T1000 (cell line): ENCODE results near the gene SCNN1B.
"Not testable (repeated sequence)": the region's sequence is repeated elsewhere in the genome, so short reads cannot be mapped to it uniquely, and the experiment has no call there.

Source experiments
- DNase-seq: peaks from one replicate; lab custom pipeline; 2025; ENCODE audit warnings: mixed read lengths; lab: John Stamatoyannopoulos, UW

SCNN1B gene

DNA sequence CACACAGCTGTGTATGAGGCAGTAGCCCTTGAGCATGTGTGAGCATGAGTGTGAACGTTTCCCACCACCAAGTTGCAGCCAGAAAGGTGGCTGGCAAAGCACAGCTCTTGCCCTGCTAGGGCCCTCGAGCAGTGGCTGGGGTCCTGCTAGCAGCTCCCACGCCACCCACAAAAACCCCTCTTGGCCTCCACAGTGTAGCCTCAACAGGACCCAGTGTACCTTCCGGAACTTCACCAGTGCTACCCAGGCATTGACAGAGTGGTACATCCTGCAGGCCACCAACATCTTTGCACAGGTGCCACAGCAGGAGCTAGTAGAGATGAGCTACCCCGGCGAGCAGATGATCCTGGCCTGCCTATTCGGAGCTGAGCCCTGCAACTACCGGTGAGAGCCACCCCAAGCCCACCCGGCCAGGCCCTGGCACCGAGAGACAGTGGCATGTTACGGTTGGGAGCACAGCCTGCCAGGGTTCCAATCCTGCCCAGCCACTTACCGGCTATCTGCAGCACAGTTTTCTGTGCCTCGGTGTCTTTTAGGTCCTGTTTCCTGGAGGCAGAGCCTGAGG, 53.1 kb downstream of the SCNN1B start:
- DNase-seq: no peak

DNA sequence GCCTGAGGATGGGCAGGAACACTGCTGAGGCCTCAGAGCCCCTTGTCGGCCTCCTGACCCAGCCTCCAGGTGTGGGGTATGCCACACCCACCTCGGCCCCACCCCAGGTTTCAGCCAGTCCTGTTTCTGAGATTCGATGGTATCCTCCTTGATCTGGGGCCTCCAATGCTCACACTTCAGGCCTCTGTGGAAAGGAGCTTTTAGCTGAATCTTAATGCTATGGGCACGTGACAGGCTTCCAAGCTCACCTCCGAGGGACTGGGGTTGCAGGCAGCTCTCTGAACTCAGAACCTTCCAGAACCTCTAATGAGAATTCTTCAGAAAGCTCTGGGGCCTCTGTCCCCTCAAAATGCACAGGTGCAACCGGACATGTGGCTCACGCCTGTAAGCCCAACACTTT, 54.8 kb downstream of the SCNN1B start:
- no peak for DNase-seq

DNA sequence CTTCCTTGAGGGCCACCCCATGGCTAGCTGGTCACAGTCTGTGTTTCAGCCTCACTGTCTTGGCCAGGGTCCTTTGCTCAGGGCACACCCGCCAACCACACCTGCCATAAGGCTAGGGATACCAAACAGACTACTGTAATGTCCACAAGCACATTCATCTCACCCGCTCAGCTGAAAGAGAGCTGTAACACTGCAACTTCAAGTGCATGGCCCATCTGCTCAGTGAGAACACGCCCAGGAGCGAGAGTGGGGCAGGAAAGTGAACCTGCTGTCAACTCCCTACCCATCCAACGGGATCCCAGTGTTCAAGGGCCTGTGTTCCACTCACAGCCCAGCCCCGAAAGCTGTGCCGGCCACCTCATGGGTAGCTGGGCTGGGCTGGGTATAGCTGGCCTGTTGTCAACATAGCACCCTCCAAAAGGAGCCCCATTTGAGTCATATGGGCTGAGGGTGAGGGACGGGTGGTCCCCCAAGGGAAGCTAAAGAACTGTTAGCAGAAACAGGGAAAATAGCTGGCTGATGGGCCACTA, 55.7 kb downstream of the SCNN1B start:
- DNase-seq: no peak

DNA sequence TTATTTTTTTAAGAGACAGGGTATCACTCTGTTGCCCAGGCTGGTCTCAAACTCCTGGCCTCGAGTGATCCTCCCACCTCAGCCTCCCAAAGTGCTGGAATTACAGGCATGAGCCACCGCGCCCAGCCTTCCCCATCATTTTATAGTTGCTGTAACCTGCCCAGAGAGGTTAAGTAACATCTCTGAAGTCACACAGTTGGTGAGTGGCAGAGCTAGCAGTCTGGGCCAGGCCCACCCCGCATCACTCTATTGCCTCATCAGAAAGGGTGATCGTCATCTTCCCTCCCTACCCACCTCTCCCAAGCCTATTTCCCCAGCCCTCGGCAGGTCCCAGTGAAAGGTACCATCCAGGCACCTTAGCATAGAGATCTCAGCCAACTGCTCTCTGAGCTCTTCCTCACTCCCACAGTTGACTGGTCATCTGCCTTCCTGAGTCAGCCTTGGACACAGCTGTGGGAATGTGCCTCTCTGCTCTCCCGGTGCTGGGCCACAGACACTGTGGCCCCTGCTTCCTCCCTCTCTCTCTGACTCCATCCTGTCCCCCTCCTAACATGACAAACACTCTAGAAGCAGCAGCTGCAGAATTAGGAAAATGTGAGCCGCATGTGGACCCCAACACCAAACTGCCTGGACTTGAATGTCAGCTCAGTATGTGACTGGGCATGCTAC, 57.1 kb downstream of the SCNN1B start:
- DNase-seq: no peak

DNA sequence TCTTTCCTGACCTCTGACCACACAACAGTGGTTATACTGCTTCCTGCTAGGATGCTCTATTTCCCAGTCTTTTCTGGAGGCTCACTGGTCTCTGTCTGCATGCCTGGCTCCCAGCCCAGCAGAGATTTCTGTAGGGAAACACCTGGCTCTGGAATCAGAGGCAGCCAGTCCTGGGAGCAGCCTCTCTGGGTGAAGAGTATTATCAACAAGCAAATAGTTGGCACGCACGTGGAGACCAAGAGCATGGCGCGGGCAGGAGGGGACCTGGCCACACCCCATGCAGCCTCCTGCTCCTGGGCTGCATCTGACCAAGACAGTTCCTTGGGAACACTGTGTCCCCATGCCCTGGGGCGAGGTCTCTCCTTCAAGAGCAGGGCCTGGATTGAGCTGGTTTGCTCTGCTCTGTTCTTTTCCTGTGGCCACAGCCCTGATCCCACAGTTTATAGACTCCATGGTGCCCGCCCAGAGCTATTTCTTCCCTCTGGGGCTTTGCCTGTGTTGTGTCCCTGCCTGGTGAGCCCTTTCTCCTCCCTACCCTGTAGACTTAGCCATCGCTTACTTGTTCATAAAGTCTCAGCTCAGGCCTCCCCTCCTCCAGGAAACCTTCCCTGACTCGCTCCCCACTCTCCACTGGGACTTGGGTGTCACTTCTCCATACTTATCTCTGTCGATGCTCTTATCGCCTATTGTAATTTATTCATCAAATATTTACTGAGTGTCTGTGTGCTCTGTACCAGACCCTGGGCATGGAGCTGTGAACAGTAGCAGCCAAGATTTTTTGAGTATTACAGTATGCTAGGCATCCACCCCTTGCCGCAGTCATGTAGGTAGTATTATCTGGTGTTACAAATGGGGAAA, 60.6 kb downstream of the SCNN1B start:
- DNase-seq: no peak

DNA sequence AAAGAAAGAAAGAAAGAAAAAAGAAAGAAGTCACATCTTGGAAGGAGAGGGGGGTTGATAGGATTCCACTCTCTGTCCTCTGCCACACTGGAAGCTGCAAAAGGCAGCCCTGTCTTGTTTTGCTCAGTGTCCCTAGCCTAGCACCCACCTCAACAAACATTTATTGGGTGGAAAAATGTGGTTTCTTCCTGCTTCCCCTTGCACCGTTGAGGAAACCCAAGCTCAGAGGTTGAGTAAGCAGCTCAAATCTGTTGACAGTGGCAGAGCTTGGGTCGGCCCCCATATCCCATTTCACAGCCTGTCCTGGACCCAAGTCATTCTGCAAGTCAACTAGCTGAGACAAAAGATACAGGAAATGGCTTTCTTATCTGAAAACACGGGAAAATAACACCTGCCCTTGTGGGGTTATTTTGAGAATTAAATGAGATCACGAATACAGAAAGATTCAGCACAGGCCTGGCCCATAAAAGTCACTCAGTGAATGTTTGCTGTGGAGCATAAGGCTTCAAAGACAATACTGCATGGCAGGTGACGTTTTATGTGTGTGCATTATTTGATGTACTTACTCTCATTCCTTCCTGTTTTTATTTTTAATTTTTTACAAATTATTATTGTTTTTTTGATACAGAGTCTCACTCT, 63.6 kb downstream of the SCNN1B start:
- no peak for DNase-seq

DNA sequence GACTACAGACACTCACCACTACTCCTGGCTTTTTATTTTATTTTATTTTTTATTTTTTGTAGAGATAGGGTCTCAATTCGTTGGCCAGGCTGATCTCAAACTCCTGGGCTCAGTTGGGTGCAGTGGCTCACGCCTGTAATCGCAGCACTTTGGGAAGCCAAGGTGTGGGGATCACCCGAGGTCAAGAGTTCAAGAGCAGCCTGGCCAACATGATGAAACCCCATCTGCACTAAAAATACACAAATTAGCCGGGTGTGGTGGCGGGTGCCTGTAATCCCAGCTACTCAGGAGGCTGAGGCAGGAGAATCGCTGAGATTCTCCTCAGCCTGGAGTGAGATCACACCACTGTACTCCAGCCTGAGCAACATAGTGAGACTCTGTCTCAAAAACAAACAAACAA, 64.2 kb downstream of the SCNN1B start:
- not testable (repeated sequence) for DNase-seq

DNA sequence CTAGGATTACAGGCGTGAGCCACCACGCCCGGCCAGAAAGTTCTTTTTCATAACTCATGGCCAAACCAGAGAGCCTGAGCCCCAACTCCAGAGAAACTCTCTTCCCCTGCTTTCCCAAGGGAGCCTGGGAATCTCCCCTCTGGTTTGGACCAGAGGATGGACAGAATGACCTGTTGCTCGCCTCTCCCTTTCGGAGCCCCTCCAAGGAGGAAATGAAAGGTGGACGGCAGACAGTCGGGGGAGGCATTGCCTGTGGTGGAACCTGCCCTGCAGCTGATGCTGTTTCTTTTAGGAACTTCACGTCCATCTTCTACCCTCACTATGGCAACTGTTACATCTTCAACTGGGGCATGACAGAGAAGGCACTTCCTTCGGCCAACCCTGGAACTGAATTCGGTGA, 65.5 kb downstream of the SCNN1B start:
- DNase-seq: no peak

DNA sequence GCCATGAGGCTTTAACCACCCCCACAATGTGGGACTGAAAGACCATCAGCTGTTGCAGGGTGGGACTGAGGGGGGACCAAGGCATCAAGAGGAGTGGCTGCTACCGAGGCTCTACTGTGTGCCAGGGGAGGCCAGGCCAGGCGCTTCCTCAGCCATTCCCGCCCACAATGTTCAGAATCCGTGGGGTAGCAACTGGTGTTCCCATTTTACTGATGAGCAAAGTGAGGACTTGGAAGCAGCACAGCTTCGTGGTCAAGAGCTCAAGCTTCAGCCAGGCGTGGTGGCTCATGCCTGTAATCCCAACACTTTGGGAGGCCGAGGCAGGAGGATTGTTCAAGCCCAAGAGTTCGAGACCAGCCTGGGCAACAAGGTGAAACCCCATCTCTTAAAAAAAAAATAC, 65.9 kb downstream of the SCNN1B start:
- DNase-seq: no peak

DNA sequence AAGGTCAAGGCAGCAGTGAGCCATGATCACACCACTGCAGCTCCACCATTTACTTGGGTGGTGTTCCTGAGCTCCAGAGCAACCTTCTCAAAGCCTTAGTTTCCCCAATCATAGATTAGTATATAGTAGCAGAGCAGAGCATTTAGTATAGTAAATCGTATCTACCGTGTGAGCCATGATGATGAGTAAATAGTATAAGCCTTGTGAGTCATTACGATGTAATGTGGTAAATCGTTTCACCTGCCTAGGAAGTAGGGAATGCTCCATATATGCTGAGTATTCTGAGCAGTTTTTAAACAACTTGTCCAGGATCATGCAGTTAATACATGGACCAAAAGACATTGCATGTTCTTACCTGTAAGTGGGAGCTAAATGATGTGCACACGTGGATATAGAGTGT, 66.4 kb downstream of the SCNN1B start:
- DNase-seq: no peak

DNA sequence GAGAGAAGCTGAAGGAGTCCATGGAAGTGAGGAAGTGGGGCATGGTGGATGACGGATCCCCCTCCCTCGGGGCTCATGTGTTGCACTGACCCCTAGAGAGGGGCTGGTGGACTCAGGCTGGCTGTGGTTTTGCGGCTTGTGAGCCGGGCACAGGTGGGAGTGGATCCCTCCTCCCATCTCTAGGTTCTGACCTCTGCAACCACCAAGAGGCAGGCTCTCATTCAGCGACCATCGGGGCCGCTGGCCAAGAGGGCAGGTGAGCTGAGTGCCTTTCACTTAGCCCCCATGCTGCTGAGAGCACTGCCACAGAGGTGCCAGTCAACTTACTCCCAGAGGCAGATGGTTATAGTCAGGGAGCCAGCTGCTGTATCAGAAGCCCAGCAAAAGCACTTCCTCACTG, 67.3 kb downstream of the SCNN1B start:
- DNase-seq: no peak

DNA sequence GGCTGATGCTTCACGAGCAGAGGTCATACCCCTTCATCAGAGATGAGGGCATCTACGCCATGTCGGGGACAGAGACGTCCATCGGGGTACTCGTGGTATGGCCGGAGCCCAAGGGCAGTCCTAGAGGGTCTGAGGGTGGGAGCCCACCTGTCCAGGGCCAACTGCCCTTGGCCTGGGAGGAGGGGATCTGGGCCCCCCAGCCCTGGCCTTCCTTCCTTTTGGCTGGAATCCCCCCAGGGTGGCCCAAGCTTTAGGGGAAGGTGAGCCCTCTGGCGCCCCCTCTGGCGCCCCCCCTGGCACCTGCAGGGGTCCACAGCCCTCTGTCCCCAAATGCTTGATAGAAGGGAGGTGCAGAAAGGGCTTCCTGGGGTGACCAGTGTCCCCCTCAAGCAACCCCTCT, 69.3 kb downstream of the SCNN1B start:
- DNase-seq: no peak

DNA sequence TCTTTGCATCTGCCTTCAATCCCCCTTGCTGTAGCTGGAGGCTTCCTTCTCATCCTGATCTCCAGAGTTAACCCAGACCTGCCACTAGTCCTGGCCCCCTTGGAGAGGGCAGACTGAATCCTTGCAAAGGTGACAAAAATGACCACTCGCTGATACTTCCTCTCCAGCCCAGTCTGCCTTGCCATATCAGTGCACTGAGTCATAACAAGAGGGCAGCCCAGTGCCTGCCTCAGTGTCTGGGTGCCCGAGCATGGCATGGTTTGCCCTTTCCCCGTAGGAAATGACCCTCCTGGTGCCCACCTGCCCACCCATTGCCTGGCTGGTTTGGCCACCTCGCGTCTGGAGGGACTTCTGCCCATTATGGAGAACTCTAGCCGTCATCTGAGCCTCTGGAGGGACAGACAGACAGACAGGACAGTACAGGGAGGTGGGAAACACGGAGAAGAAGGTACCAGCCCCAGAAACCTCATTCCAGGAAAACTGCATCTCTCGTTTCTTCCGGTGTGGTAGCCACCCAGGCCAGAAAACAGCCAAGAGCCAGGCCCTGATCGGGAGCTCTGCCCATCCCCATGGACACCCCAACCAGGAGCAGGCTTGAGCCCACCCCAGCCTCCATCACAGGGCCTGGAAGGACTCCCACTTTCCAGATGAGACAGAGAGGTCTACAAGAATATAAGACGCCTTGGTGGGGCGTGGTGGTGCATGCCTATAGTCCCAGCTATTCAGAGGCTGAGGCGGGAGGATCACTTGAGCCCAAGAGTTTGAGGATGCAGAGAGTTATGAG, 71.5 kb downstream of the SCNN1B start:
- no peak for DNase-seq

DNA sequence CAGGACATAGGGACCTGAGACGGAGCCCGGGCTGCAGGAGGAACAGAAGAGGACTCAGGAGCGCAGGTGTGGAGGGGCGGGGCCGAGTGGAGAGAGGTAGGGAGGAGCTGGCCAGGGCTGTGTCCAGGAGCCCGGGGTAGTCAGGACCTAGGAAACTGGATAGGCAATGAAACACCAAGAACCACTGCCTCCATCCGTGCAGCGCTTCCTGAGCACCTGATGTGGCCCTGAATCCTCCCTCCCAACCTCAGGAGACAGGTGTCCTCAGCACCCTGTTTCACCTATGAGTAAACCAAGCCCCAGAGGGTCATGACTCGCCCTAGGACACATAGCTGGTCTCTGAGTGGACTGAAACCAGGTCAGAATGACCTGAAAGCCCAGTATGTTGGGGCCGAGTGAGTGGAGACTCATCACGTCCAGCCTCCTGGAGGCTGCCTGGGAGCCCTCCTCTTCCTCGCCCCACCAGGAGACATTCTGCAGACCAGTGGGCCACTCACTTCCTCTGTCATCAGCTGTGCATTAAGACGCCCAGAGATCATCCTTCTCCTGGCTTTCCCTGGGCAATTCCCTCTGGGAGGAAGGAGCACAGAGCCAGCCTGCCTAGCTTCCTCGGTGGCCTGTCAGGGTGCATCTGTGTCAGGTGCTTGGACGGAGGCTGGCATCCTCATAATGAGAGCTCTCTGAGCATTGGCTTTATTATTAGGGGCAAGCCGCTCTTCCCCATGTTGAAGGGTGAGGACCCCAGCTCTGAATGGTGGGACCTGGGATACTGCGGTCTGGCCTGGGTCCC, 72.8 kb downstream of the SCNN1B start:
- no peak for DNase-seq

DNA sequence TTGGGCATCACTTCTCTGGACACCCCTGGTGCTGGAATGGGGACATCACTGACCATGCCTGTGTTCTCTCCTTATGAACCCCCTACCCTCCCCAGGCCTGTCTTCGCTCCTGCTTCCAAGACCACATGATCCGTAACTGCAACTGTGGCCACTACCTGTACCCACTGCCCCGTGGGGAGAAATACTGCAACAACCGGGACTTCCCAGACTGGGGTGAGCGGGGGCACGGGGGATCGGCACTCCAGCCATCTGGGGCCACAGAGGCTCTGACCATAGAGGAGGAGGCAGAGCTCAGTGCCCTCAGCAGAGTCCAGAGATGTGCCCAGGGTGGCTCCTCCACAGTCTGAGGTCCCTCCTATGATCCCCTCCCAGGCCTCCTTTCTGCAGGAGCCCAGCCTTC, 73.5 kb downstream of the SCNN1B start:
- DNase-seq: no peak

DNA sequence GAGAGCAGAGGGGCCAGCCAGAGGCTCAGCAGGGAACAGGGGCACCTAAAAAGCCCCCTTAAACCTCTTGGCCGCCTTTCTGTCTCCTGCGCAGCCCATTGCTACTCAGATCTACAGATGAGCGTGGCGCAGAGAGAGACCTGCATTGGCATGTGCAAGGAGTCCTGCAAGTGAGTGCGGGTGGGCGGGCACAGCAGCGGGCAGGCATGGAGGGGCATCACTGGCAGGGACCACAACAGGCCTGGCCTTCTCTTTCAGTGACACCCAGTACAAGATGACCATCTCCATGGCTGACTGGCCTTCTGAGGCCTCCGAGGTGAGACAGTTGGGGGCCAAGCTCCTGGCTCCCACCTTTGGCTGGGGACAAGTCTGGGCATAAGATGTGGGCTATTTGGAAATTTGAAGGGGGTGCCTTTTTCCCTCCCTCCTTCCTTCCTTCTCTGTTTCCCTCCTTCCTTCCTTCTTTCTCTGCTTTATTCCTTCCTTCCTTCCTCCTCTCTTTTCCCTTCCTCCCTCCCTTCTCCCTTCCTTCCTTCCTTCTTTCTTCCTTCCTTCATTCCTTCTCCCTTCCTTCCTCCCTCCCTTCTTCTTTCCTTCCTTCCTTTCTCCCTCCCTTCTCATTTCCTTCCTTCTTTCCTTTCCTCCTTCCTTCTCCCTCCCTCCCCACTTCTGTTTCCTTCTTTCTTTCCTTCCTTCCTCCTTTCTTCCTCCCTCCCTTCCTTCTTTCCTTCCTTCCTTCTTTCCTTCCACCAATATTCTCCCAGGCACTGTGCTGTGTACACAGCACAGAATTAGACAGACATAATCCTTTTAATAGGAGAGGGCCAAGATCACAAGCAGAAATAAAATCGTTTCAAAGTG, 75.2 kb downstream of the SCNN1B start:
- no peak for DNase-seq

DNA sequence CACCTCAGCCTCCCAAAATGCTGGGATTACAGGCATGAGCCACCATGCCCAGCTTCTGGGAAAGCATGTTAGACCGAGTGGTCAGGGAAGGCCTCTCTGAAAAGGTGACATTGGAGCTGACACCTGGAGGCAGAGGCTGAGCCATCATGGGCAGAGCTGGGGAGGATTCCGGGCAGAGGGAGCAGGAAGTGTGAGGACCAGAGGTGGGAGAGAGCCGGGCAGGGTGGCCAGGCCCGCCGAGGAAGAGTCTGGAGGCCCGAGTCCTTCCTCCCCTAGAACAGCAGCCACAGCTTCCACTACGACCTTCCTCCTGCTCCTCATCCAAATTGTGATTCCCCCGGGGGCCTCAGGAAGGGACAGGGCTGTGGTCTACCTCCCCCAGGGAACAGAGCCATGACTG, 76.2 kb downstream of the SCNN1B start:
- no peak for DNase-seq

DNA sequence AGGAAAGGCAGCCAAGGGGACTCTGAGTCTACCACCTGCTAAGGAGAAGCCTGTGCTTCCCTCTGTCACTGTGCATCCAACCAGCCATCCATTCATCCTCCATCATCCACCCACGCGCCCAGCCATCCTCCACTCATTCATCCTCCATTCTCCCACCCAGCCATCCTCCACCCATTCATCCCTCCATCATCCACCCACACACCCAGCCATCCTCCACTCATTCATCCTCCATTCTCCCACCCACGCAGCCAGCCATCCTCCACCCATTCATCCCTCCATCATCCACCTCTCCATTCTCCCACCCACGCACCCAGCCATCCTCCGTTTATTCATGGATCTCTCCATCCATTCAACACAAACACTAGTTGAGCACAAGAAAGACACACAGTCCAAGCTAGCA, 76.8 kb downstream of the SCNN1B start:
- DNase-seq: no peak

DNA sequence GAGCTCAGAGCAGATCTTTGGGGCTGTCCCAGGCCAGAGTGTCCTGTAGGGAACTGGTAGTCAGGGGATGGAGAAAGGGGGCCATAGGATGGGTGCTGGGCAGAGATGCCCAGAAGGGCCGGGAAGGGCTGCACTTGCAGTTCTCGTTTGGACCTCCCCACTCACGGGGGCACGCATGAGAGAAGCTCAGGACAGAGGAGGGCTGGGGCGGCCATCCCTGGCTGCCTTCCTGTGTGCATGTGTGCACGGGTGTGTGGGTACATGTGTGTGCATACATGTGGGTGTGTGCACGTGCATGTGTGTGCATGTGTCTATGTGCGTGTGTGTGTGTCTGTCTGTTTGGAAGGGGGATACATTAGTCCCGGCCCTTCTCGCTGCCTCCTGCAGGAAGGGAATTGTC, 77.6 kb downstream of the SCNN1B start:
- no peak for DNase-seq

DNA sequence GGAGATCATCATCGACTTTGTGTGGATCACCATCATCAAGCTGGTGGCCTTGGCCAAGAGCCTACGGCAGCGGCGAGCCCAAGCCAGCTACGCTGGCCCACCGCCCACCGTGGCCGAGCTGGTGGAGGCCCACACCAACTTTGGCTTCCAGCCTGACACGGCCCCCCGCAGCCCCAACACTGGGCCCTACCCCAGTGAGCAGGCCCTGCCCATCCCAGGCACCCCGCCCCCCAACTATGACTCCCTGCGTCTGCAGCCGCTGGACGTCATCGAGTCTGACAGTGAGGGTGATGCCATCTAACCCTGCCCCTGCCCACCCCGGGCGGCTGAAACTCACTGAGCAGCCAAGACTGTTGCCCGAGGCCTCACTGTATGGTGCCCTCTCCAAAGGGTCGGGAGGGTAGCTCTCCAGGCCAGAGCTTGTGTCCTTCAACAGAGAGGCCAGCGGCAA, 78.4 kb downstream of the SCNN1B start:
- DNase-seq: no peak
